Cardiac septum (tissue), 1 donor: ENCODE data around the gene GTPBP2. TPM values are rescaled to one million over a fixed set of nuclear protein-coding genes. Genes with fewer than 3 reads are reported as not detected.

Experiments
- DNase-seq: peaks from one replicate; pipeline ENCODE4 v3.0.0-alpha.2; 2020; ENCODE audit warnings: low spot score
- intact Hi-C: fragments of 100-400 bp; cut with DNase I; formaldehyde crosslinking; loops from one replicate; pipeline ENCODE4 v1.14.0; 2022
- long read RNA-seq: library from polyadenylated mRNA; unstranded; transcript quantifications from one replicate; pipeline ENCODE4 v2.0.0, GENCODE V29; 2021
- total RNA-seq: library from RNA; stranded (reverse); fragmentation: NEBNext Ultra II Directional; extraction: Animal tissue kit (Norgen Biotek cat#: 25700); gene quantifications from one replicate; pipeline ENCODE4 v1.2.1, GENCODE V29; 2021
- donor health status: DM: no; HTN: no; CAD: no.

The GTPBP2 gene
- 27.9 TPM for total RNA-seq
- long read RNA-seq, partial matches to known transcripts: 10 of 17 reads
- long read RNA-seq, other reads (novel, unspliced or antisense): 6 of 17 reads

GRCh38 chr6:43629104-43629504, at the start of gene GTPBP2:
Gene GTPBP2 (minus strand): TSS chr6:43629264. CDS start chr6:43629162, 102 bp downstream.
- peak; percentile 100 for DNase-seq
- intact Hi-C loops: no loop called here

DNA sequence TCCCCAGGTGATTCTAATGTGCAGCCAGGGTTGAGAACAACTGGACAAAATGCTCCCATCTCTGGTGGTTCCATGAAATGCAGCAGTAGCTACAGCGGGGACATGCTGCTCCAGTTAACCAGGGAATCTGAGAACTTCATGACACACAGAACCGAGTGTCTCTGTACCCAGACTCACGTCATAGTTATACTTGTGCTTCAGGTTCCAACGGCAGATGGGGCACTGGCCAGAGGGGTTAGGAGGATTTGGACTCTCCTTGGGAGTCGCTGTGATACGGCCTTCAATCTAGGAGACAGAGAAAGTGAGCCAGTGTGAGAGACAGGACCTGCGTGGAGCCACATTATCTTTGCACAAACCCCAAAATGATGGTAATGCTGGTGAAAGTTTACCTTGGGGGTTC, 49.3 kb upstream of the GTPBP2 start:
- intact Hi-C loops: no loop called here
- DNase-seq: no peak

GRCh38 chr6:43677759-43678158, 48.7 kb upstream of the GTPBP2 start:
- DNase-seq: no peak
- intact Hi-C loops: no loop called here

GRCh38 chr6:43676962-43677606, 48.0 kb upstream of the GTPBP2 start:
- no peak for DNase-seq
- intact Hi-C loops: no loop called here

GRCh38 chr6:43674921-43675320, 45.9 kb upstream of the GTPBP2 start:
- intact Hi-C loops: no loop called here
- DNase-seq: no peak

GRCh38 chr6:43674291-43674690, 45.2 kb upstream of the GTPBP2 start:
- no peak for DNase-seq
- intact Hi-C loops: no loop called here

GRCh38 chr6:43673444-43674084, 44.5 kb upstream of the GTPBP2 start:
- intact Hi-C loops: no loop called here
- no peak for DNase-seq

- no peak for DNase-seq
- intact Hi-C loops: no loop called here
These were observed 43.0 kb upstream of the GTPBP2 start for GRCh38 chr6:43671801-43672690.

- intact Hi-C loops: no loop called here
- DNase-seq: no peak
These were observed 42.1 kb upstream of the GTPBP2 start for GRCh38 chr6:43671011-43671800.

GRCh38 chr6:43670623-43670986, 41.5 kb upstream of the GTPBP2 start:
- intact Hi-C loops: no loop called here
- no peak for DNase-seq

DNA sequence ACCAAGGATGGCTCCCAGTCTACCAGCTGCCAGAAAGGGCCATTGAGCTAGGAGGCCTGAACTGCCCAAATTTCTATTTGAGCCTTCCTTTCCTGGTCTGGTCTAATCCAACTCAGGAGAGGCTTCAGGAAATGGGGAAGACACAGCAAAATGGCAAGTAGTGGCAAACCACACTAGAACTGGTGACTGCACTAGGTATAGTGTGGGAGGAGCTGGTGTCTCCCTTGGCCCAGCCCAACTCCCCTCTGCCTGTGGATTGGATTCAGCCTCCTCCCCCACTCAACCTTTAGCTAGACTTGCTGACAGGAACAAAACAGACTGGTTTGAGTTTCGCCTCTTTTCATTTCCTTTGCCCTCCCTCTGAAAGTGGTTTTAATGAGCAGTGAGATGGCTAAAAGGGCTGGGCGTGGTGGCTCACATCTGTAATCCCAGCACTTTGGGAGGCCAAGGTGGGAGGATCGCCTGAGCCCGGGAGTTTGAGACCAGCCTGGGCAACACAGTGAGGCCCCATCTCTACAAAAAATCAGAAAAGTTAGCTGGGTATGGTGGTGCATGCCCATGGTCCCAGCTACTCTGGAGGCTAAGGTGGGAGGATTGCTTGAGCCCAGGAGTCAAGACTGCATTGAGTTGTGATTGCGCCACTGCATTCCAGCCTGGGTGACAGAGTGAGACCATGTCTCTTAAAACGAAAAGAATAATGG, 41.0 kb upstream of the GTPBP2 start:
- DNase-seq: no peak
- intact Hi-C loops: loop anchor here (5.0 to 10.0 kb wide), 2 partner anchors 52 to 285 kb away; no protein-coding TSS in a partner anchor

GRCh38 chr6:43669050-43669921, 40.2 kb upstream of the GTPBP2 start:
- intact Hi-C loops: loop anchor here (5.0 to 10.0 kb wide), 2 partner anchors 53 to 286 kb away; no protein-coding TSS in a partner anchor
- peak; percentile 81 for DNase-seq

GRCh38 chr6:43668151-43669028, 39.3 kb upstream of the GTPBP2 start:
- intact Hi-C loops: loop anchor here (5.0 to 10.0 kb wide), 2 partner anchors 54 to 286 kb away; no protein-coding TSS in a partner anchor

GRCh38 chr6:43667245-43668150, 38.4 kb upstream of the GTPBP2 start:
- DNase-seq: peak; percentile 90
- intact Hi-C loops: loop anchor here (1.0 to 10.0 kb wide), 4 partner anchors 55 to 411 kb away; no protein-coding TSS in a partner anchor

More at GRCh38 chr6:43668151-43669028, 39.3 kb upstream of the GTPBP2 start:
- peak; percentile 83 for DNase-seq

DNA sequence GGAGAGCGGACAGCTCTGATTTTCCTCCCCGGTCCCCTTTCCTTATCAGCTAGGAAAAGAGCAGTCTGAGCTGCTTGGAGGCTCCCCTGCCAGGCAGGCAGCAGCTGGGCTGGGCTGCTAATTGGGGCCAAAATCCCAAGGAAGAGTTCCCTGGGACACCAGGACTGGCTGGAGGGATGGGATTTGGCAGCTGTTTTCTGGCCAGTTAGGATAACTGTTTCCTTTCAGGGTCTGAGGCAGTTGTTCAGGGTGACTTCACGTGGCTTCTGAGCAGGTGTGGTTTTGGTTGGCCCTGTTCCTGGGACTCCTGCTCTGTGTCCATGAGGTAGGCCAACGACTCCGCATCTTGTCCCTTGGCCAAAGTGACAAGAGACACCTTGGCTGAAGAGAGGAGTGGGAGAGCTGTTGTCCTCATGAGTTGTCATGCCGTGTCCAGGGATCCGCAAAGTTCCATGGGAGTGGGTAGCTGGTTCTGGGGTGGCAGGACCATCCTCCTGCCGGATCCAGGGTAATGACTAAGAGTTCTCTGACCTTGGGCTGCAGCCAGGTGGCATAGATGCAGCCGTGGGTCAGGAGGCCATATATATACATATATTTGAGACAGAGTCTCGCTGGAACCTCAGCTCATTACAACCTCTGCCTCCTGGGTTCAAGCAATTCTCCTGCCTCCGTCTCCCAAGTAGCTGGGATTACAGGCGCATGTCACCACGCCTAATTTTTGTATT, 37.3 kb upstream of the GTPBP2 start:
- no peak for DNase-seq
- intact Hi-C loops: loop anchor here (2.0 to 10.0 kb wide), 3 partner anchors 56 to 288 kb away; no protein-coding TSS in a partner anchor
